ENCODE measurements around the gene FBN1.

- TF ChIP-seq EP300 (IDR thresholded peaks at IDR 0.05; ENCODE audit: borderline replicate concordance) (no peak), YY1 (IDR thresholded peaks at IDR 0.05; ENCODE audit: low read depth) (no peak), RAD21 (IDR thresholded peaks at IDR 0.05; ENCODE audit: low read depth) (no peak), CEBPB (IDR thresholded peaks at IDR 0.05) (no peak)
- TF ChIP-seq, protein P1, sequence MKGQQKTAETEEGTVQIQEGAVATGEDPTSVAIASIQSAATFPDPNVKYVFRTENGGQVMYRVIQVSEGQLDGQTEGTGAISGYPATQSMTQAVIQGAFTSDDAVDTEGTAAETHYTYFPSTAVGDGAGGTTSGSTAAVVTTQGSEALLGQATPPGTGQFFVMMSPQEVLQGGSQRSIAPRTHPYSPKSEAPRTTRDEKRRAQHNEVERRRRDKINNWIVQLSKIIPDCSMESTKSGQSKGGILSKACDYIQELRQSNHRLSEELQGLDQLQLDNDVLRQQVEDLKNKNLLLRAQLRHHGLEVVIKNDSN (IDR thresholded peaks at IDR 0.05): no peak
Observed at GRCh38 chr15:48381861-48382260, 263.6 kb downstream of the FBN1 start.
